Adrenal gland (tissue), 12 donors: ENCODE results near the gene NHEJ1. TPM values are rescaled to one million over a fixed set of nuclear protein-coding genes. Genes with fewer than 3 reads are reported as not detected.

Experiments
- DNase-seq, 7 donors: peaks; one replicate each; pipeline ENCODE4 v3.0.0-alpha.2; 2019 to 2020
- H3K27ac ChIP-seq, 5 donors: fragments of 200-600 bp; sonication (generic) in 4 of 5; 1 replicate in 3 of 5; 2 replicates in 2 of 5; pipeline versions ENCODE4 v1.5.1 to v1.8.0; 2016 to 2020; ENCODE audit warnings: mild to moderate bottlenecking in 1 of 5
- H3K27me3 ChIP-seq: fragments of 200-600 bp; 2 replicates; pipeline ENCODE4 v1.8.0; 2021
- H3K36me3 ChIP-seq, 2 donors: fragments of 200-600 bp; replicated peaks in 1 of 2; 1 replicate in 1 of 2; 2 replicates in 1 of 2; pipeline versions ENCODE4 v1.5.1 to v1.8.0; 2018 to 2022
- H3K4me1 ChIP-seq, 2 donors: fragments of 200-600 bp; replicated peaks in 1 of 2; 1 replicate in 1 of 2; 2 replicates in 1 of 2; pipeline versions ENCODE4 v1.5.1 to v1.8.0; 2018 to 2021
- H3K4me3 ChIP-seq, 4 donors: fragments of 200-600 bp; sonication (generic) in 3 of 4; one replicate each; pipeline ENCODE4 v1.5.1; 2016 to 2018
- H3K9me3 ChIP-seq, 3 donors: fragments of 200-600 bp; sonication (generic) in 1 of 3; replicated peaks in 1 of 3; 1 replicate in 2 of 3; 2 replicates in 1 of 3; pipeline versions ENCODE4 v1.5.1 to v1.8.0; 2016 to 2021
- POLR2A ChIP-seq, 2 donors: fragments of 450-650 bp; IDR thresholded peaks; one replicate each; pipeline ENCODE4 v1.6.1; 2017; ENCODE audit warnings: antibody characterized with exemption in 2 of 2, mild to moderate bottlenecking in 2 of 2, moderate library complexity in 1 of 2
- WGBS, 4 donors: extraction: QIAGEN DNeasy Blood & Tissue Kit in 2 of 4; methylation state at CpG; one replicate each; pipeline versions ENCODE4 v1.1.5 to v1.1.7; 2013 to 2017; 5-methylcytosine and 5-hydroxymethylcytosine counted together
- intact Hi-C, 2 donors: fragments of 100-400 bp; cut with DNase I; formaldehyde crosslinking; loops; one replicate each; pipeline versions ENCODE4 v1.14.1 to v1.15.0; 2022 to 2023
- polyA plus RNA-seq, 3 donors: library from polyadenylated mRNA; stranded (reverse); fragments of 200-250 nt in 2 of 3; fragments of 350-450 nt in 1 of 3; fragmentation: Illumina TruSeq in 1 of 3; extraction: RNeasy Lipid Tissue Mini Kit (QIAGEN cat#74804) in 1 of 3; gene quantifications; one replicate each; pipeline ENCODE4 v1.2.3, GENCODE V29; 2013 to 2014
- total RNA-seq, 9 donors: library from RNA; depleted of rRNA in 4 of 9; stranded (reverse); fragments of >200 nt in 4 of 9; fragments of 120-200 nt in 1 of 9; fragmentation: NEBNext Ultra II Directional in 1 of 9; extraction: Animal tissue kit (Norgen Biotek cat#: 25700) in 1 of 9; gene quantifications; one replicate each; pipeline versions ENCODE4 v1.1.0 to v1.2.4, GENCODE V29; 2013 to 2023
- TF ChIP-seq, protein P1 (sequence below), 6 experiments: fragments of 450-650 bp in 4 of 6; fragments of 200-600 bp in 2 of 6; sonication (generic) in 1 of 6; IDR thresholded peaks; 1 replicate in 5 of 6; 2 replicates in 1 of 6; pipeline versions ENCODE4 v1.5.1 to v1.8.0; 2016 to 2021; ENCODE audit warnings: antibody characterized with exemption in 6 of 6, mild to moderate bottlenecking in 2 of 6, moderate library complexity in 1 of 6
- donor health status: healthy with polysubstance abuse.
- donor health status: Bipolar disorder and iron deficiency.
- donor health status: DM: yes; HTN: yes; CAD: no.
- donor health status: DM: no; HTN: no; CAD: no.
- donor health status: DM: no; HTN: no; CAD: no.
- donor health status: DM: yes; HTN: yes; CAD: no.

The NHEJ1 gene
- total and polyA plus RNA-seq, 12 donors = 5.7 to 26.0 (median 17.1) TPM

DNA sequence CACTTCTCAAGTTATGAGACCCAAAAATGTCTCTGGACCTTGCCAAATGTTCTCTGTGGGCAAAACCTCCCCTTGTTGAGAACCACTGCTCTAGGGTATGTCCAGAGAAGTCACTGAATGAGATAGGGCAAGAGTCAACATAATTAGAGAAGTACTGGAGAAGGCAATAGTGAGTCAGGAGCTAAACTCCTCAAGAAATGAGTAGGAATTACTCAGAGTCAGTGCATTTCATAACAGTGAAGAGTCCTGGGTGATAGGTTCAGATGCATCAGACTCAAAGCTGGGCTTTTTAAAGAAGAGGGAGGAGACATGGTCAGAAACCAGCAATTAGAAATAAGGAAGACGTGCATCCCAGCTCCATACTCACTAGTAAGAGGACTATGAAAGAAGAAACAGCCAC is 61.3 kb downstream of the NHEJ1 start:
- TF ChIP-seq, protein P1, sequence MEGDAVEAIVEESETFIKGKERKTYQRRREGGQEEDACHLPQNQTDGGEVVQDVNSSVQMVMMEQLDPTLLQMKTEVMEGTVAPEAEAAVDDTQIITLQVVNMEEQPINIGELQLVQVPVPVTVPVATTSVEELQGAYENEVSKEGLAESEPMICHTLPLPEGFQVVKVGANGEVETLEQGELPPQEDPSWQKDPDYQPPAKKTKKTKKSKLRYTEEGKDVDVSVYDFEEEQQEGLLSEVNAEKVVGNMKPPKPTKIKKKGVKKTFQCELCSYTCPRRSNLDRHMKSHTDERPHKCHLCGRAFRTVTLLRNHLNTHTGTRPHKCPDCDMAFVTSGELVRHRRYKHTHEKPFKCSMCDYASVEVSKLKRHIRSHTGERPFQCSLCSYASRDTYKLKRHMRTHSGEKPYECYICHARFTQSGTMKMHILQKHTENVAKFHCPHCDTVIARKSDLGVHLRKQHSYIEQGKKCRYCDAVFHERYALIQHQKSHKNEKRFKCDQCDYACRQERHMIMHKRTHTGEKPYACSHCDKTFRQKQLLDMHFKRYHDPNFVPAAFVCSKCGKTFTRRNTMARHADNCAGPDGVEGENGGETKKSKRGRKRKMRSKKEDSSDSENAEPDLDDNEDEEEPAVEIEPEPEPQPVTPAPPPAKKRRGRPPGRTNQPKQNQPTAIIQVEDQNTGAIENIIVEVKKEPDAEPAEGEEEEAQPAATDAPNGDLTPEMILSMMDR (IDR thresholded peaks at IDR 0.05) = no peak
- TF ChIP-seq POLR2A (IDR thresholded peaks at IDR 0.05) = no peak
- Histone ChIP-seq H3K36me3 (no peaks in the 10 kb centered on the region), H3K4me1 (no peaks in the 10 kb centered on the region), H3K4me3 (no peak overlapping the region), H3K27ac (no peak overlapping the region), H3K9me3 (no peaks in the 10 kb centered on the region), H3K27me3 (no peaks in the 10 kb centered on the region)
- intact Hi-C loops = no loop called here
- WGBS, 4 donors = 90 to 96% (median 92%) methylated on average over 1 of the region's 1 CpG
- no peak for DNase-seq

GRCh38 chr2:219095406-219095935 is 65.1 kb downstream of the NHEJ1 start:
- Histone ChIP-seq H3K27me3 (no peaks in the 10 kb centered on the region), H3K27ac (no peak overlapping the region), H3K4me3 (no peak overlapping the region), H3K9me3 (no peaks in the 10 kb centered on the region), H3K36me3 (no peaks in the 10 kb centered on the region), H3K4me1 (no peaks in the 10 kb centered on the region)
- intact Hi-C loops = no loop called here
- 94 to 100% (median 97%) methylated on average over 1 of the region's 1 CpG for WGBS, 4 donors
- DNase-seq = no peak
- TF ChIP-seq, protein P1 (IDR thresholded peaks at IDR 0.05) = no peak
- no peak for TF ChIP-seq POLR2A (IDR thresholded peaks at IDR 0.05)

- Histone ChIP-seq H3K36me3 (no peaks in the 10 kb centered on the region), H3K27me3 (no peaks in the 10 kb centered on the region), H3K9me3 (no peaks in the 10 kb centered on the region), H3K4me3 (no peak overlapping the region), H3K4me1 (no peaks in the 10 kb centered on the region), H3K27ac (no peak overlapping the region)
- DNase-seq = no peak
- 81 to 97% (median 90%) methylated on average over 3 of the region's 3 CpGs for WGBS, 4 donors
- intact Hi-C loops = no loop called here
- TF ChIP-seq POLR2A (IDR thresholded peaks at IDR 0.05) = no peak
- TF ChIP-seq, protein P1 (IDR thresholded peaks at IDR 0.05) = no peak
Observed at GRCh38 chr2:219094171-219094570, 66.4 kb downstream of the NHEJ1 start.

- no peaks in the 10 kb centered on the region for H3K9me3 ChIP-seq
- WGBS, 4 donors = 73 to 82% (median 81%) methylated on average over 4 of the region's 4 CpGs
- no peaks in the 10 kb centered on the region for H3K4me1 ChIP-seq
- H3K4me3 ChIP-seq = no peak overlapping the region
- no peak overlapping the region for H3K27ac ChIP-seq
- TF ChIP-seq, protein P1 (IDR thresholded peaks at IDR 0.05) = no peak
- no peak for TF ChIP-seq POLR2A (IDR thresholded peaks at IDR 0.05)
- no peaks in the 10 kb centered on the region for H3K27me3 ChIP-seq
- no peak for DNase-seq
- intact Hi-C loops = no loop called here
- no peaks in the 10 kb centered on the region for H3K36me3 ChIP-seq
Observed at GRCh38 chr2:219090436-219091299, 69.9 kb downstream of the NHEJ1 start.
